ENCODE data around the gene PNPLA7. TPM values are rescaled to one million over a fixed set of nuclear protein-coding genes. Genes with fewer than 3 reads are reported as not detected.

PNPLA7 gene
- total RNA-seq, 4 donors from 2014 or later, result 10.1 to 23.6 (median 11.6) TPM

DNA sequence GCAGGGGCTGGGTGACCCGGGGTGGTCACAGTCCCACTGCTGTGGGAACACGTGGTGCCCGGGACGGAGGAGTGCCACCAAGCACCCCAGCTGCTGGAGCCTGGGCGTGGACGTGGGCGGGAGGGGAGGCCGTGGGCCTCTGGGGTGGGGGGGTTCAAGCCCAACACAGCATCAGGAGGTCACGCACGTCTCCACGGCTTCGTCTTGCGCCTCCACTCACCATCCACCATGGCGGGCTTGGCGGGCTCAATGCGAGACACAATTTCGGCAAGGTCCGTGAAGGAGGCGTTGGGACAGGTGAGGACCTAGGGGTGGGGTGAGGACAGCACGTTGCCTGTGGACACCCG lies 88.9 kb downstream of the PNPLA7 start:
- no peak for DNase-seq
- no peaks in the 10 kb centered on the region for H3K27me3 ChIP-seq
- no peak overlapping the region for H3K4me3 ChIP-seq (replicated peaks in 1 of 3)
- H3K27ac ChIP-seq, result no peak overlapping the region
- 94 to 98% methylated on average over 15 to 21 of the region's 21 CpGs for WGBS, 2 donors
- no peaks in the 10 kb centered on the region for H3K36me3 ChIP-seq
- H3K4me1 ChIP-seq, result peaks cover 13 to 29% of the 10 kb centered on the region in 2 donors
- no peak for TF ChIP-seq POLR2A (IDR thresholded peaks at IDR 0.05)
- TF ChIP-seq, protein P1, sequence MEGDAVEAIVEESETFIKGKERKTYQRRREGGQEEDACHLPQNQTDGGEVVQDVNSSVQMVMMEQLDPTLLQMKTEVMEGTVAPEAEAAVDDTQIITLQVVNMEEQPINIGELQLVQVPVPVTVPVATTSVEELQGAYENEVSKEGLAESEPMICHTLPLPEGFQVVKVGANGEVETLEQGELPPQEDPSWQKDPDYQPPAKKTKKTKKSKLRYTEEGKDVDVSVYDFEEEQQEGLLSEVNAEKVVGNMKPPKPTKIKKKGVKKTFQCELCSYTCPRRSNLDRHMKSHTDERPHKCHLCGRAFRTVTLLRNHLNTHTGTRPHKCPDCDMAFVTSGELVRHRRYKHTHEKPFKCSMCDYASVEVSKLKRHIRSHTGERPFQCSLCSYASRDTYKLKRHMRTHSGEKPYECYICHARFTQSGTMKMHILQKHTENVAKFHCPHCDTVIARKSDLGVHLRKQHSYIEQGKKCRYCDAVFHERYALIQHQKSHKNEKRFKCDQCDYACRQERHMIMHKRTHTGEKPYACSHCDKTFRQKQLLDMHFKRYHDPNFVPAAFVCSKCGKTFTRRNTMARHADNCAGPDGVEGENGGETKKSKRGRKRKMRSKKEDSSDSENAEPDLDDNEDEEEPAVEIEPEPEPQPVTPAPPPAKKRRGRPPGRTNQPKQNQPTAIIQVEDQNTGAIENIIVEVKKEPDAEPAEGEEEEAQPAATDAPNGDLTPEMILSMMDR (IDR thresholded peaks at IDR 0.05), result no peak
- intact Hi-C loops (cut with DNase I), result no loop called here
- no peaks in the 10 kb centered on the region for H3K9me3 ChIP-seq

DNA sequence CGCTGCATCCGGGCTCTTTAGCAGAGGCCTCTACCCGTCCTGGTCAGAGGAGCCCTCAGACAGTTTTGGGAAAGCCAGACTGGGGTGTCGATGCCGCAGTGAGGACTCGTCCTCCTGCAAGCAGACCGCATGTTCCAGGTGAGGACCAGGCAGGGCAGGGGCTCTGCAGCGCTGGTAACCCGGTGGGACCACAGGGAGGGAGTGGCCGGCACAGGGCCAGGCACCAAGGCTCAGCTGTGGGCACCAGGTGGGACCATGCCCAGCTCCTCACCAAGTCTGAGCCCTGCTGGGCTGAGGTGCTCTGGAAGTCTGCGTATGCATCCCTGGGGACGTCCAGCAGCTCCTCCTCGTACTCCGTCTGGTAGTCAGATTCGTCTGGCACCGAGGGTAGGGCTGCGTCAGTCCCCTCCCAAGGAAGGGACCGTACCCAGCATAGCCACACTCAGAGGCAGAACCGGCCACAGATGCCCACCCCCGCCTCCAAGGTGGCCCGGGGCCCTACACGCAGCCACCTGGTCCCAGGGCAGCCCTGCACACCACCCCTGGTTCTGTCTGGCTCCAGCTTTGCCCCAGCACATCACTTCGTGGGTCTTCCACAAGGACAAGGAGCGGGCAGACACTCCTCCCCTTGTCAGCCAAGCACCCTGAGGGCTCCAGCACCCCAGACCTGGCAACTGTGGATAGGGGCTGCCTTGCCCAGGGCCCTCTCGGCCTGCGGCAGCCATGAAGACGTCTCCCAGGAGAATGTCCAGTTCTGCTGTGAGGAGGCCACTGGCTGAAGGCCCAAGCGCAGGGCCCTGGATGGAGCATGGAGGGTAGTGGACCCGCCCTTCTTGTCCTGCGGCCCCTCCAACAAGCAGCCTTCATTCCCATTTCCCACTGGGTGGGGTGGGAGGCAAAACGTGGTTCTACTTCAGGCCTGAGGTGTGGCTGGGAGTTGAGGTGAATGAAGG lies 89.6 kb downstream of the PNPLA7 start:
- TF ChIP-seq POLR2A (IDR thresholded peaks at IDR 0.05), result no peak
- TF ChIP-seq, protein P1 (IDR thresholded peaks at IDR 0.05), result no peak
- H3K4me1 ChIP-seq, result peaks cover 13 to 29% of the 10 kb centered on the region in 2 donors
- H3K27ac ChIP-seq, result no peak overlapping the region
- no peak overlapping the region for H3K4me3 ChIP-seq (replicated peaks in 1 of 3)
- intact Hi-C loops (cut with DNase I), result no loop called here
- no peaks in the 10 kb centered on the region for H3K36me3 ChIP-seq
- no peak for DNase-seq
- H3K27me3 ChIP-seq, result no peaks in the 10 kb centered on the region
- 92 to 94% methylated on average over 20 to 25 of the region's 31 CpGs for WGBS, 2 donors
- H3K9me3 ChIP-seq, result no peaks in the 10 kb centered on the region

DNA sequence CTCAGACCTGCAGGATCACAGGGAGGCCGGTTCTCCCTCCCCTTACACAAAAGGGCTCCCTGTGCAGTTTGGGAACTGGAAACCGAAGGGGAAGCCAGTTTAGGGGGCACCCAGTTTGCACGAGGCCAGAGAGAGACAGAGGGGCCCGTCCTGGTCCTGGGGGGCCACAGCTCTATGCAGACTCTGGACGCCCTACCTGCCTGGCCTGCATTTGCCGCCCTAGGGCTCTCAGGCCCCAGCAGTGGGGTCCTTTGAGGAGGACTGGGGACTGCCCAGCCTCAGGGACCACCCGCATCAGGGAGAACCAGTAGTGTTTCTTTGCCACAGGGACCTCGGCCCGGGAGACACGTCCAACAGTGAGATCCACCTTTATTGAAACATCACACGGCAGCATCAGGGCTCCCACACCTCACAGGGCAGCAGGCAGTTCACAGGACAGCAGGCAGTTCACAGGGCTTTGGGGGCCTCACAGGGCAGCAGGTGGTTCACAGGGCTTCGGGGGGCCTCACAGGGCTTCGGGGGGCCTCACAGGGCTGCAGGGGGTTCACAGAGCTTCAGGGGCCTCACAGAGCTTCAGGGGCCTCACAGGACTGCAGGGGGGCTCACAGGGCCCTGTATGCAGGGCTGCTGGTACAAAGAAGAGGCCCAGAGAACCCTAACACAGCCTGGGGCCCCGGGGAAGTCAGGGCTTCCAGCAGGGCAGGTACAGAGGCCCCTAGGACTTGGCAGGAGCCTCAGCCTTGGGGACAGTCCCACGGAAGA lies 90.4 kb downstream of the PNPLA7 start:
- Histone ChIP-seq H3K27me3 (no peaks in the 10 kb centered on the region), H3K4me3 (replicated peaks in 1 of 3) (peak overlapping the region in 1 of 3 donors; percentile 63), H3K9me3 (no peaks in the 10 kb centered on the region), H3K36me3 (no peaks in the 10 kb centered on the region), H3K4me1 (peaks cover 14 to 33% of the 10 kb centered on the region in 2 donors), H3K27ac (peak overlapping the region in 1 of 3 donors; percentile 42)
- intact Hi-C loops (cut with DNase I), result no loop called here
- TF ChIP-seq, protein P1 (IDR thresholded peaks at IDR 0.05), result no peak
- TF ChIP-seq POLR2A (IDR thresholded peaks at IDR 0.05), result no peak
- DNase-seq, result no peak
- 62 to 68% methylated on average over 8 to 10 of the region's 15 CpGs for WGBS, 2 donors

DNA sequence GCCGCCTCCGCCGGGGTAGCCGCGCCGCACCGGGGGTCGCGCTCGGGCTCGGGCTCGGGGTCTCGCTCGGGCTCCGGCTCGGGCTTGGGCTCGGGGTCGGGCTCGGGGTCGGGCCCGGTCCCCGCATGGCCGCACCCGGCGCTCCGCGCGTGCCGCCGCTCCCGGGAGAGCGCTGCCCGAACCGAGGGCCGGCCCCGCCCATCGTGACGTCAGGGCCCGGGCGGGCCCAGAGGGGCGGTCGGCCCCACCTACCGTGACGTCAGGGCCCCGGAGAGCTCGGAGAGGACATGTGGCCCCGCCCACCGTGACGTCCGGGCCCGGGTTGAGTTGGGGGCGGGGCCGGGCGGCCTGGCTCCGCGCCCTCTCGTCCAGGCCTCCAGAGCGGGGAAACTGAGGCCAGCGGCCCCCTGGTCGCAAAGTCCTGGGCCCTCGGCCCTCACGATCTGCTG lies 91.0 kb downstream of the PNPLA7 start, which contains the start of gene NSMF:
TSS of gene NSMF (minus strand) at position 183 of the 449 bp plus-strand sequence. CDS start 232 bp downstream, outside the sequence.
- intact Hi-C loops (cut with DNase I), result no loop called here
- Histone ChIP-seq H3K27ac (peak within 1 kb of the TSS in 2 of 3 donors; percentile 42 to 63), H3K27me3 (no peaks in the 10 kb centered on the region), H3K36me3 (no peaks in the 10 kb centered on the region), H3K4me3 (replicated peaks in 1 of 3) (peak within 1 kb of the TSS in 2 of 3 donors; percentile 32 to 63), H3K9me3 (no peaks in the 10 kb centered on the region), H3K4me1 (peaks cover 20 to 39% of the 10 kb centered on the region in 2 donors)
- 1% methylated on average over 10 of the region's 62 CpGs; no CpG with 5 or more reads in 1 of the 2 donors for WGBS, 2 donors
- TF ChIP-seq, protein P1 (IDR thresholded peaks at IDR 0.05), result no peak
- TF ChIP-seq POLR2A (IDR thresholded peaks at IDR 0.05), result peak; percentile 59 to 85
- DNase-seq, result peak; percentile 92 to 93

Measured in thyroid gland (tissue), 4 donors.